ENCODE measurements around the gene KIF27.
"Not testable (repeated sequence)": the region's sequence is repeated elsewhere in the genome, so short reads cannot be mapped to it uniquely, and the experiment has no call there.

The KIF27 gene

DNA sequence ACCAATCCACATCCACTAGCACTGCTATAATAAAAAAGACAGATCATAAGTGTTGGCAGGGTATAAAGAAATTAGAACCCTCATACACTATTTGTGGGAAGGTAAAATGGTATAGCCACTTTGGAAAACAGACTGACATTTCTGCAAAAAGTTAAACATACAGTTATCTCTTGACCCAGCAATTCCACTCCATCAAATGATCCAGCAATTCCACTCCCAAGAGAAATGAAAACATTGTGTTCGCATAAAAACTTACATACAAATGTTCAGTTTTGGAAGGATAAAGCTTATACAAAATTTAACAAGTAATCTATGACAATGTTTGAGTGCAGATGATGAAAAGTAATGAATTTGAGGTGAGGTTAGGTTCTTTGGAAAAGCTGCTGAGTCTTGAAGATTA, 2.1 kb downstream of the KIF27 start:
- no peak overlapping the region for H3K27ac Mint-ChIP-seq
- peaks cover 4 to 20% of the 10 kb centered on the region in 2 donors for H3K4me1 Mint-ChIP-seq (ENCODE audit: low read depth in 2 of 2)
- no peaks in the 10 kb centered on the region for H3K9me3 Mint-ChIP-seq
- H3K36me3 Mint-ChIP-seq (ENCODE audit: insufficient read depth) = peaks cover 13% of the 10 kb centered on the region
- ATAC-seq (replicated peaks) (no peak), DNase-seq (no peak)
- no peak overlapping the region for H3K4me3 Mint-ChIP-seq
- no peaks in the 10 kb centered on the region for H3K27me3 Mint-ChIP-seq

DNA sequence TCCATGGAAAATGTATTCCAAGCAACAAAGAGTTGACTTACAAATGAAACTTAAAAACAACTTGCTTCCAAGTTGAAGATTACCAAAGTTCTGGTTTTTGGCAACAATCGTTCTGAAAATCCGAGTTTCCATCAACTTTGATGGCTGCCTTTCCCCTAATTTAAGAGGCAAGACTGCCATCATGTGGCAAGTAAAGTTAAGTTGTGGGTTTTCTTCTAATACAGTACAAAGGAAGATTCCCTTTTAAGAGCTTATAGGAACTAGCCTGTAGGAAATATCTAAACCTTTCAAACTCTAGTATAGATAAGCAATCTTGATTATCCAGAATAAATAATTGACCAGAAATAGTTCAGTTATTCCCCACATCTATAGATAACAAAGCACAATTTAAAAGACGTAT, 9.0 kb downstream of the KIF27 start:
- peak; percentile 17 to 23 (median 22) for DNase-seq
- ATAC-seq (replicated peaks) = peak; percentile 76
- H3K4me1 Mint-ChIP-seq (ENCODE audit: low read depth in 2 of 2); H3K27me3 Mint-ChIP-seq; H3K27ac Mint-ChIP-seq; H3K36me3 Mint-ChIP-seq (ENCODE audit: insufficient read depth); H3K4me3 Mint-ChIP-seq; H3K9me3 Mint-ChIP-seq: not testable (repeated sequence)

GRCh38 chr9:83906144-83906543, 15.1 kb downstream of the KIF27 start:
- H3K27me3 Mint-ChIP-seq = no peaks in the 10 kb centered on the region
- no peak overlapping the region for H3K27ac Mint-ChIP-seq
- ATAC-seq (replicated peaks) (no peak), DNase-seq (no peak)
- peaks cover 0 to 4% of the 10 kb centered on the region in 2 donors for H3K4me1 Mint-ChIP-seq (ENCODE audit: low read depth in 2 of 2)
- H3K36me3 Mint-ChIP-seq (ENCODE audit: insufficient read depth) = no peaks in the 10 kb centered on the region
- H3K9me3 Mint-ChIP-seq = no peaks in the 10 kb centered on the region
- no peak overlapping the region for H3K4me3 Mint-ChIP-seq

- not testable (repeated sequence) for H3K9me3 Mint-ChIP-seq; H3K4me3 Mint-ChIP-seq; H3K36me3 Mint-ChIP-seq (ENCODE audit: insufficient read depth); DNase-seq; ATAC-seq (replicated peaks); H3K27ac Mint-ChIP-seq; H3K4me1 Mint-ChIP-seq (ENCODE audit: low read depth in 2 of 2); H3K27me3 Mint-ChIP-seq
These were observed 20.6 kb downstream of the KIF27 start for GRCh38 chr9:83900615-83901014.

GRCh38 chr9:83894301-83894700, 26.9 kb downstream of the KIF27 start:
- not testable (repeated sequence) for H3K9me3 Mint-ChIP-seq; H3K4me1 Mint-ChIP-seq (ENCODE audit: low read depth in 2 of 2); DNase-seq; H3K27me3 Mint-ChIP-seq; H3K36me3 Mint-ChIP-seq (ENCODE audit: insufficient read depth); ATAC-seq (replicated peaks); H3K27ac Mint-ChIP-seq; H3K4me3 Mint-ChIP-seq

GRCh38 chr9:83886498-83886897, 34.7 kb downstream of the KIF27 start:
- not testable (repeated sequence) for H3K4me3 Mint-ChIP-seq; H3K4me1 Mint-ChIP-seq (ENCODE audit: low read depth in 2 of 2); H3K36me3 Mint-ChIP-seq (ENCODE audit: insufficient read depth); ATAC-seq (replicated peaks); H3K9me3 Mint-ChIP-seq; DNase-seq; H3K27me3 Mint-ChIP-seq; H3K27ac Mint-ChIP-seq

DNA sequence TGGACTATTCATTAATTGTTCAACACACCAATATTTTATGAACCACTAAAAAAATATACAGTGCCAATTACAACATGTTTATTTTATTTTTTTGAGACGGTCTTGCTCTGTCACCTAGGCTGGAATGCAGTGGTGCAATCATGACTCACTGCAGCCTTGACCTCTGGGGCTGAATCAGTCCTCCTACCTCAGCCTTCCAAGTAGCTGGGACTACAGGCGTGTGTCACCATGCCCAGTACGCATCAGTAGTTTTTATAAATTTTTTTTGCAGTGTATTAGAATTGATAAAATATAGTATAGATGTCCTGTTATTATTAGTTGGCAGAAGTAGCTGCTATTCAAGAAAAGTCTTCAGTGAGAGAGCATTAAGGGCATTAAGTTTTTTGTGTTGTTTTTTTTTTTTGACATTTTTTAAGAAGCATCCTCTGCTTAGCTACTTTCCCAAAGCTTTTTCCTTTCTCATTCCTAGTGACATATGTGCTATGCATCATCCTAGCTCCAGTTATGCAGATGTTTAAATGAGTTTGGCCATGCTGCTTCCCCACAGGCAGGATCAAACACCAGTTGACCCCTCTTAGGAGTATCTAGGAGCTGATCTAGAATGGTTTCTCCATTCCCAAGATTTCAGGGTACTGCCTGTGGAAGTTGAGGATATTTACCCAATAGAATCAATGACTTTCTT, 35.5 kb downstream of the KIF27 start:
- DNase-seq = not testable (repeated sequence)

DNA sequence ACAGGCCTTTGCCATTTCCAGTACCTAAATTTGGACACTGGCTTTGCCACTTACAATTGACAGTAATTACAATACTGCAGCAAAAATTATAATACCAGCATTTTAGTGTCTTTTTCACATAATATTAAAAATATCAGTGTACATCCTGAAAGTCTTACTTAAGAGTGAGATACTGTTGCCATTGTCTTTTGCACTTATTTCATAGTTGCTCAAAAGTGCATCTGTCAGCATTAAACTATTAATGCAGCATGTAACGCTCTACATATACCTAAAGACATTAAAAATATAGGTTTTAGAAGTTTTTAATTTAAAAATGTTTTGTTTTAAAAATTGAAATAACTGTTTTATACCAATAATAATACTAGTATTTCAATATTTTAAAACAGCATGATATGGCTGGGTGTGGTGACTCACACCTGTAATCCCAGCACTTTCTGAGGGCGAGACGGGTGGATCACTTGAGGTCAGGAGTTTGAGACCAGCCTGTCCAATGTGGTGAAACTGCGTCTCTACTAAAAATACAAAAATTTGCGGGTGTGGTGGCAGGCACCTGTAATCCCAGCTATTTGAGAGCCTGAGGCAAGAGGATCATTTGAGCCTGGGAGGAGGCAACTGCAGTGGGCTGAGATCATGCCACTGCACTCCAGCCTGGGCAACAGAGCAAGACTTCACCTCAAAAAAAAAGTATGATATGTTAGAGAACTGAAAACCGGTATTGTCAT, 39.4 kb downstream of the KIF27 start:
- H3K4me1 Mint-ChIP-seq (ENCODE audit: low read depth in 2 of 2); ATAC-seq (replicated peaks); DNase-seq; H3K9me3 Mint-ChIP-seq; H3K27me3 Mint-ChIP-seq; H3K36me3 Mint-ChIP-seq (ENCODE audit: insufficient read depth); H3K4me3 Mint-ChIP-seq: not testable (repeated sequence)
- H3K27ac Mint-ChIP-seq = peak overlapping the region in 1 of 2 donors; percentile 68

More for the DNA sequence above, 35.5 kb downstream of the KIF27 start:
- H3K4me3 Mint-ChIP-seq; ATAC-seq (replicated peaks); H3K27me3 Mint-ChIP-seq; H3K27ac Mint-ChIP-seq; H3K36me3 Mint-ChIP-seq (ENCODE audit: insufficient read depth); H3K9me3 Mint-ChIP-seq; H3K4me1 Mint-ChIP-seq (ENCODE audit: low read depth in 2 of 2): not testable (repeated sequence)

DNA sequence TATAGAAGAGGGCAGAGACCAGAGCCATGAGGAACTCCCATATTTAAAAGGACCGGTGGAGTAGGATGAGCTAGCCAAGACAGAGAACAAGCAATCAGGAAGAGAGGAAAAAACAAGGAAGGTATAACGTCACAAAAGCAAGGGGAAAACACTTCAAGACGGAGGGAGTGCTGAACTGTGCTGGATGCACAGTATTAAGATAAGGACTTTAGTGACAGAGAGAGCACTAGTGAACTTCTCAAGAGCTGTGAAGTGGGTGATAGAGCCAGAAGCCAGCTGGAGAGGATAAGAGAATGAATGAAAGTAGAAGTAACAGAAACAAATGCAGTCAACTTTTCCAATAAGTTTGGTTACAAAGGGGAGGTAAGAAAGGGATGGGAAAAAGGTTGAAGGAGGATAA, 45.7 kb downstream of the KIF27 start:
- not testable (repeated sequence) for DNase-seq; H3K27me3 Mint-ChIP-seq; H3K4me1 Mint-ChIP-seq (ENCODE audit: low read depth in 2 of 2); H3K4me3 Mint-ChIP-seq; H3K36me3 Mint-ChIP-seq (ENCODE audit: insufficient read depth); ATAC-seq (replicated peaks); H3K9me3 Mint-ChIP-seq; H3K27ac Mint-ChIP-seq

DNA sequence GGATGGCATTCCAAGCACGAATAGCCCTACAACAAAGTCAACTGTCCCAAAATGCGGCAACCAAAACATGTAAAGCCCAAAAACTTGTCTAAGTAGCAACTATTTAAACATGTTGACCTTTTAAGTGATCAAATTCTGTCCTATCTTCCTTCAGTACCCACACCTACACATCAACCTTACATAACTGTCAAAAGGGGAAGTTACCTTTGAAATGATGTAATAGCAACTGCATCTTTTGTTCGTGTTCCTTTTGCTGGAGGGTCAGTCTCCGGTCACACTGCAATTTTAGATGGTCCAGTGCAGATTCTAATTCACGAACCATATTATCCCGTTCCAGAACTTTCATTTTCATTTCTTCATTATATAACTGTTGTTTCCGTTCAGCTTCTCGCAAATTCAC, 71.3 kb downstream of the KIF27 start:
- H3K27me3 Mint-ChIP-seq; H3K27ac Mint-ChIP-seq; H3K4me3 Mint-ChIP-seq; H3K9me3 Mint-ChIP-seq; H3K36me3 Mint-ChIP-seq (ENCODE audit: insufficient read depth); DNase-seq; ATAC-seq (replicated peaks); H3K4me1 Mint-ChIP-seq (ENCODE audit: low read depth in 2 of 2): not testable (repeated sequence)

DNA sequence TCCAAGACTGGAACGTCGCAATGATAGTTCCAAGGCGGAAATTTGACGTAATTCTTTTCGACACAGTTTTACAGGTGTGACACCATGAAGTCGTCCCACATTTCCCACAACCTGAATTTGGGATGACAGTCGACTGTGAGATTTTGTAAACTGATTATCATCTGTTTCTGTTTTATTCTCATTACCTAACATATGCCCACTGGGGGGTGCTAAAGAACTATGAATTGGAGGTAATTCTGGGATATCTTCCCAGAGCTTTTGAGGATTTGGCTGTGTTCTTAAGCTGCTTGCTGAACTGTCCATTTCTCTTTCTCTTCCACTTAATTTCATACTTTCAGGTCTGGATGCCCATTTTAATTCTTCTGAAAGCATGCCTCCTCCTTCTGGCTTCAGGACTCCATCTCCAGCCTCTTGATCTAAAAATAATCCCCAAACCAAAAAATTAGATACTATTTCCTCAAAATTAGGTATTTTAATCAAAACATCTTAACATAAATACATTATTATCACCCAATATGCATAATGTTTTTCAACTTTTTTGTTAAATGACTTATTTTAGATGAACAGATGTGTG, 84.1 kb downstream of the KIF27 start:
- H3K9me3 Mint-ChIP-seq; H3K4me1 Mint-ChIP-seq (ENCODE audit: low read depth in 2 of 2): not testable (repeated sequence)

GRCh38 chr9:83830426-83831071, 90.7 kb downstream of the KIF27 start:
- H3K27me3 Mint-ChIP-seq; H3K4me3 Mint-ChIP-seq; DNase-seq; ATAC-seq (replicated peaks); H3K27ac Mint-ChIP-seq; H3K36me3 Mint-ChIP-seq (ENCODE audit: insufficient read depth); H3K4me1 Mint-ChIP-seq (ENCODE audit: low read depth in 2 of 2); H3K9me3 Mint-ChIP-seq: not testable (repeated sequence)

More for the DNA sequence above, 84.1 kb downstream of the KIF27 start:
- ATAC-seq (replicated peaks) = peak; percentile 35
- H3K36me3 Mint-ChIP-seq (ENCODE audit: insufficient read depth); H3K27ac Mint-ChIP-seq; H3K27me3 Mint-ChIP-seq; H3K4me3 Mint-ChIP-seq; DNase-seq: not testable (repeated sequence)

- not testable (repeated sequence) for ATAC-seq (replicated peaks); H3K36me3 Mint-ChIP-seq (ENCODE audit: insufficient read depth); DNase-seq; H3K4me1 Mint-ChIP-seq (ENCODE audit: low read depth in 2 of 2); H3K27ac Mint-ChIP-seq; H3K4me3 Mint-ChIP-seq; H3K27me3 Mint-ChIP-seq; H3K9me3 Mint-ChIP-seq
These were observed 96.1 kb downstream of the KIF27 start for GRCh38 chr9:83824986-83825623.
